Kidney epithelial cell (primary cell): ENCODE measurements around the gene ETFDH. TPM values are rescaled to one million over a fixed set of nuclear protein-coding genes. Genes with fewer than 3 reads are reported as not detected.
A peak's percentile ranks its signal among the peaks of the same experiment; 100 is the strongest.

Experiments used
- DNase-seq: peaks from one replicate; pipeline ENCODE4 v3.0.0-alpha.2; 2010; ENCODE audit warnings: low read depth
- H3K27me3 ChIP-seq: 2 replicates; pipeline ENCODE4 v1.6.0; 2011; ENCODE audit warnings: low read length; ENCODE audit not compliant: control insufficient read depth, insufficient read depth
- H3K36me3 ChIP-seq: 2 replicates; pipeline ENCODE4 v1.5.1; 2011; ENCODE audit warnings: low read length; ENCODE audit not compliant: control insufficient read depth, insufficient read depth
- H3K4me3 ChIP-seq: 2 replicates; pipeline ENCODE4 v1.5.1; 2011; ENCODE audit warnings: low read depth, mild to moderate bottlenecking, control low read depth, low read length
- CTCF ChIP-seq: IDR thresholded peaks from 2 replicates; pipeline ENCODE4 v1.5.1; 2011; ENCODE audit warnings: mild to moderate bottlenecking, moderate library complexity, low read length, control low read depth, inconsistent platforms; ENCODE audit not compliant: insufficient read depth, poor library complexity, severe bottlenecking
- total RNA-seq: library from RNA; depleted of rRNA; stranded (reverse); fragments of >200 nt; gene quantifications from 2 replicates; pipeline ENCODE4 v1.2.3, GENCODE V29; 2015

The ETFDH gene
- total RNA-seq, 1 donor from 2014 or later = 10.5 TPM

DNA sequence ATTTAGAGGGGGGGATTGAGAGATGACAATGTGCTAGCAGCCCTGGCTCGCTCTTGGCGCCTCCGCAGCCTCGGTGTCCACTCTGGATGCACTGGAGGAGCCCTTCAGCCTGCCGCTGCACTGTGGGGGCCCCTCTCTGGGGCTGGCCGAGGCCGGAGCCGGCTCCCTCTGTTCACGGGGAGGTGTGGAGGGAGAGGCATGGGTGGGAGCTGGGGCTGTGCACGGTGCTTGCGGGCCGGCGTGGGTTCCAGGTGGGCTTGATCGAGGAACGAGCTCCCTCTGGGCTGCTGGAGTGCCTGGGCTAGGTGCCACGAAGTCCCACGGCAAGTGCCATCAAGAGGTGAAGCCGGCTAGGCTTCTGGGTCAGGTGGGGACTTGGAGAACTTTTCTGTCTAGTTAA, 7.3 kb upstream of the ETFDH start:
- no peak for DNase-seq
- H3K27me3 ChIP-seq = no peaks in the 10 kb centered on the region
- TF ChIP-seq CTCF = no peak
- no peak overlapping the region for H3K4me3 ChIP-seq
- H3K36me3 ChIP-seq = no peaks in the 10 kb centered on the region

GRCh38 chr4:158666892-158667291, 5.2 kb upstream of the ETFDH start:
- TF ChIP-seq CTCF = no peak
- no peak for DNase-seq
- no peaks in the 10 kb centered on the region for H3K36me3 ChIP-seq
- H3K4me3 ChIP-seq = no peak overlapping the region
- H3K27me3 ChIP-seq = no peaks in the 10 kb centered on the region

DNA sequence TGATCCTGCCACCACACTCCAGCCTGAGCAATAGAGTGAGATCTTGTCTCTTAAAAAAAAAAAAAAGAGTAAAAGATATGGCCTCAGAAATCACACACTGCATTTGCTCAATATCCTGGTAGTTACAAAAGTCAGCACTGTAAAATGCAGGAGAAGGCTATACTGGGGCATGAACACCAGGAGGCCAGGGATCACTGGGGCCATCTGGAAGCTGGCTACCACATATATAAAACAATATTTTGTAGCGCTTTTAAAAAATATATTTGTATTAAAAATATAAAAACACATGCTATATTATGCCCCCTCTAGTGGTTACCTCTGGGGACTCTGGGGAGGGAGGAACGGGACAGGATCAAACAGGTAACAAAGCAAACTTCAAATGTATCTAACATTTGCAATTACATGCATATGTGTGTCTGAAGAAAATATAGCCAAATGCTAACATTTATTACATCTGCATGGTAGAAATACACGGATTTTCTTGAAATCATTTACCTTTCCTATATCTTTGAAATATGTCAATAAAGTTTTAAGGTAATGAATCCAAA, 4.4 kb upstream of the ETFDH start:
- H3K4me3 ChIP-seq = no peak overlapping the region
- H3K36me3 ChIP-seq = no peaks in the 10 kb centered on the region
- no peak for DNase-seq
- peak; percentile 55 for TF ChIP-seq CTCF
- H3K27me3 ChIP-seq = no peaks in the 10 kb centered on the region

- no peak for DNase-seq
- H3K4me3 ChIP-seq = no peak overlapping the region
- no peak for TF ChIP-seq CTCF
- H3K36me3 ChIP-seq = no peaks in the 10 kb centered on the region
- H3K27me3 ChIP-seq = no peaks in the 10 kb centered on the region
These were observed 2.8 kb upstream of the ETFDH start for GRCh38 chr4:158669310-158669709.

- Histone ChIP-seq H3K4me3 (peak overlapping the region; percentile 94), H3K27me3 (no peaks in the 10 kb centered on the region), H3K36me3 (no peaks in the 10 kb centered on the region)
- peak; percentile 42 for DNase-seq
- TF ChIP-seq CTCF = no peak
These were observed 976 bp upstream of the ETFDH start for GRCh38 chr4:158670975-158671664.

DNA sequence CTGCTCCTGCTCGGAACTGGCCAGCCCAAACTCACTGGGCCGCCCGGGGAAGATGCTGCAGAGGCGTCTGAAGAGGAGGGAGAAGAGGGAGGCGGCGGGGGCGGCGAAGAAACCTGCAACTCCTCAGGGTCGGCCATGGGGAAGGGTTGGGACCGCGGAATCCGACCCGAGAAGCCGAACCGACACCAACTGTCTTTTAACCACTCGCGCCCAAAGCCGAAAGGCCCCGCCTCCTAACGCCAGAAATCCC, 506 bp upstream of the ETFDH start, which contains the start of gene C4orf46:
TSS of gene C4orf46 (minus strand) at position 223 of the 250 bp plus-strand sequence. CDS start at position 137, 86 bp downstream.
- no peak for DNase-seq
- peak within 1 kb of the TSS; percentile 94 for H3K4me3 ChIP-seq
- H3K36me3 ChIP-seq = no peaks in the 10 kb centered on the region
- no peaks in the 10 kb centered on the region for H3K27me3 ChIP-seq
- no peak for TF ChIP-seq CTCF
